Astrocyte of the cerebellum (primary cell): ENCODE results near the gene PCYT2.
"Not testable (repeated sequence)": the region's sequence is repeated elsewhere in the genome, so short reads cannot be mapped to it uniquely, and the experiment has no call there.

Source experiments
- DNase-seq: peaks from one replicate; pipeline ENCODE4 v3.0.0-alpha.2; 2011; ENCODE audit warnings: low read depth
- H3K4me3 ChIP-seq: 2 replicates; pipeline ENCODE4 v1.5.1; 2011; ENCODE audit warnings: mild to moderate bottlenecking, low read depth, low read length, moderate library complexity
- in situ Hi-C: cut with HindIII; loops from 2 replicates; pipeline ENCODE4 v1.10.0; 2017; ENCODE audit warnings: low sequenced_read_pairs
- TF ChIP-seq, protein P1 (sequence below): IDR thresholded peaks from 2 replicates; pipeline ENCODE4 v1.5.1; 2012; ENCODE audit warnings: low read length, low read depth, moderate library complexity, mild to moderate bottlenecking; ENCODE audit errors: missing control alignments

Gene PCYT2

DNA sequence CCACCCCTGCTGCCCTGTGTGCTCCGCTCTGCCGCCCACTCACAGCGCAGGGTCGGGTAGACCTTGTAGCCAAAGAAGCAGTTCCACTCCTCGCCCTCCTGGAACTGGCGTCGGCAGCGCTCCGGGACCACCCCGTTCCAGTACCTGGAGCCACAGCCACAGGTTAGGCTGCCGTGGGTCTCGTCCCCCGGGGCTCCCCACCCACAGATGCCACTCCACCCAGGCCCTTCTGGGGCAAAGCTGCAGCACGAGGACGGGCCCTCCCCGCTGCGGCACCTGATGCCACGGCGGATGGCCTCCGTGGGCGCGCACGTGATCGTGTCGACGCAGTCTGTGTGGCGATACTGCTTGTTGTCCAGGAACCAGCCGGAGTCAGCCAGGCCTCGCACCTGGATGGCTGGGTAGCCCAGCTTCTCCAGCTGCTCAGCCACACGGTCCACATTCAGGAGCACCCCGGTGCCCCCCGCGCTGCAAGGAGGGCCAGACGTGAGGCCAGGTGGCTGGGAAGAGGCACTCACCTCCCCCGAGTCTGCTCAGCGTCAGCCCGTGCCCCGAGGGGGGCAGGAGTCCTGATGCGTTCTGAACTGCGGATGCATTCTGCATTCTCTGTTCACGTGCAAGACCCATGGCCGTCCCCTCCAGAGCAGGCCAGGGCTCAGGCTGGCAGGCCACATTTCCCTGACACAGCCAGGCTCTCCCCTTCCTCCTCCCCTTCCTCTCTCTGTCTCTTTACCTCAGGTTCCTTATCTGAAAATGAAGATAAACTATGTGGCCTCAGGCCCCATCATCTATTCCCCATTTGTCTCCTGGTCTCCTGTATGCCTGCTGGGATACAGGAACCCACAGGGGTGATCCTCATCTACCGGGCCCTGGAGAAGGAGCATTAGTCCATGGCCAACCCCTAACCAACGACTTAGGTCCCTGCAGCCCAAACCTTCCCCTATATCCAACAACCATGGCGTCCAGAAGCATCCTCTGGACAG, 45.7 kb upstream of the PCYT2 start:
- in situ Hi-C loops = no loop called here
- no peak overlapping the region for H3K4me3 ChIP-seq
- TF ChIP-seq, protein P1, sequence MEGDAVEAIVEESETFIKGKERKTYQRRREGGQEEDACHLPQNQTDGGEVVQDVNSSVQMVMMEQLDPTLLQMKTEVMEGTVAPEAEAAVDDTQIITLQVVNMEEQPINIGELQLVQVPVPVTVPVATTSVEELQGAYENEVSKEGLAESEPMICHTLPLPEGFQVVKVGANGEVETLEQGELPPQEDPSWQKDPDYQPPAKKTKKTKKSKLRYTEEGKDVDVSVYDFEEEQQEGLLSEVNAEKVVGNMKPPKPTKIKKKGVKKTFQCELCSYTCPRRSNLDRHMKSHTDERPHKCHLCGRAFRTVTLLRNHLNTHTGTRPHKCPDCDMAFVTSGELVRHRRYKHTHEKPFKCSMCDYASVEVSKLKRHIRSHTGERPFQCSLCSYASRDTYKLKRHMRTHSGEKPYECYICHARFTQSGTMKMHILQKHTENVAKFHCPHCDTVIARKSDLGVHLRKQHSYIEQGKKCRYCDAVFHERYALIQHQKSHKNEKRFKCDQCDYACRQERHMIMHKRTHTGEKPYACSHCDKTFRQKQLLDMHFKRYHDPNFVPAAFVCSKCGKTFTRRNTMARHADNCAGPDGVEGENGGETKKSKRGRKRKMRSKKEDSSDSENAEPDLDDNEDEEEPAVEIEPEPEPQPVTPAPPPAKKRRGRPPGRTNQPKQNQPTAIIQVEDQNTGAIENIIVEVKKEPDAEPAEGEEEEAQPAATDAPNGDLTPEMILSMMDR = no peak
- no peak for DNase-seq

DNA sequence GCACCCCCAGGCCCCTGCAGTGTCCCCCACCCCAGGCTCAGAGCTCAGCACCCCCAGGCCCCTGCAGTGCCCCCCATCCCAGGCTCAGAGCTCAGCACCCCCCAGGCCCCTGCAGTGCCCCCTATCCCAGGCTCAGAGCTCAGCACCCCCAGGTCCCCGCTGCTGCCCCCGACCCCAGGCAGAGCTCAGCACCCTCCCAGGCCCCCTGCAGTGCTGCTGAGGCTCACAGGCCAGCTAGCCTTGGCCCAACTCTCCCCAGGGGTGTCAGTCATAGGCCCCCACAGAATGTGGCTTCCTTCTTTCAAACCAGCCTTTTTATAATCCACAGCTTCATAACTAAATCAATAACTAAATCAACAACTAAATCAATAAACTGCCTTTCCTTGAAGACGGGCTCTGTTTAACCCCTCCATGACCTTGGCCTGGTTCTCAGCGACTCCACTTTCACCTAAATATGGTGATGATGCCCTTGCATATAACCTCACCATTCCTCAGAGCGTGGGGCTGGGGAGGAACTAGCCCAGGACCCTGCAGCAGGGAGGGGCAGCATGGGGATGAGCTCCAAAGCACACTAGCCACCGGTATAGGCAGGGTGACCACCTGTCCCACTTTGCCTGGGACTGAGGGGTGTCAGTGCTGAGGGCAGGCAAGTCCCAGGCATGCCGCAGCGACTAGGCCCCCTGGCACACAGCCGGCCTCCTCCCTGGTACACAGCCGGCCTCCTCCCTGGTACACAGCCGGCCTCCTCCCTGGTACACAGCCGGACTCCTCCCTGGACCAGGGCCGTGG, 44.8 kb upstream of the PCYT2 start:
- H3K4me3 ChIP-seq = no peak overlapping the region
- no peak for DNase-seq
- TF ChIP-seq, protein P1 = no peak
- in situ Hi-C loops = no loop called here

- H3K4me3 ChIP-seq = no peak overlapping the region
- in situ Hi-C loops = no loop called here
- no peak for DNase-seq
- TF ChIP-seq, protein P1 = no peak
Observed at GRCh38 chr17:81955058-81955681, 44.0 kb upstream of the PCYT2 start.

GRCh38 chr17:81954131-81955057, 43.2 kb upstream of the PCYT2 start:
- H3K4me3 ChIP-seq = no peak overlapping the region
- TF ChIP-seq, protein P1 = no peak
- no peak for DNase-seq
- in situ Hi-C loops = no loop called here

- DNase-seq, in situ Hi-C loops: not testable (repeated sequence)
Observed at GRCh38 chr17:81953443-81953842, 42.2 kb upstream of the PCYT2 start.

GRCh38 chr17:81952792-81953228, 41.6 kb upstream of the PCYT2 start:
- no peak for DNase-seq
- TF ChIP-seq, protein P1 = no peak
- H3K4me3 ChIP-seq = no peak overlapping the region
- in situ Hi-C loops = no loop called here

More at GRCh38 chr17:81953443-81953842, 42.2 kb upstream of the PCYT2 start:
- not testable (repeated sequence) for H3K4me3 ChIP-seq
